ENCODE data around the gene ADGRL1. TPM values are rescaled to one million over a fixed set of nuclear protein-coding genes. Genes with fewer than 3 reads are reported as not detected.
"Not testable (repeated sequence)": the region's sequence is repeated elsewhere in the genome, so short reads cannot be mapped to it uniquely, and the experiment has no call there.

The ADGRL1 gene
- total RNA-seq, result 1.4 and 3.3 TPM in 2 replicates

DNA sequence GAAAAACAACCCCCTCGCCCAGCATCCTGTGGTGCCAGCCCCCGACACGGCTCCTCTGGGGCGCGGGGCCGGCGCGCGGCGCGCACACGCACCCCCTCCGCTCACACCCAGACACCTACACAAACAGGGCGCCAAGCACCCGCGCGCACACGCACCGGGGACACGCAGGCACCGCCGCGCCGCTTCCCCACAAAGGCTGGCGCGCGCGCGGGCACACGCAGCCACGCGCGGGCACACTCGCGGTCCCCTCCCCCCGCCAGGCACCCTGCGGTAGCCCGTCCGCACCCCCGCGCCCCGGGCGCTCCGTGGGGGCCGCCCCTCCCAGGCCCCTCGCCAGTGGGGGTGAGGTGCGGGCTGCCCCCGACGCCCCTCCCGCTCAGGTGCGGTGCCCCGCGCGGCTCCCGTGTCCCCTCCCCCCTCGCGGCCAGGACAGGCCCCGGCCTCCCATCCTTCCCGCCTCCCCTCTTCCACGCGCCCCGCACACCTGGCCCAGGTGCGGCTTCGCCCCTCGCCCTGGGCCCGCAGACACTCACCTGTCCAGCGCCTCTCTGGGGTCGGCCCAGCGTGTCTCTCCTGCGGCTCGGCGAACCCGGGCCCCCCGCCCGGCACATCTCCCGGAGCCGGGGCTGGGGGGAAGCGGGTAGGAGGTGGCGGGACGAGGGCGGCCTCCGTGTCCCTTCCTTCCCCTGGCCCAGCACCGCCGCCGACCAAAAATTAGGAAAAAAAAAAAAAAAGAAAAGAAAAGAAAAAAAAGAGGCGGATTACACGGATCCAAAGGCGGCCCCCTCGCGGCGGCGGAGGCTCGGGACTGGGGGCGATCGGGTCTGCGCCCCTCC is at the start of gene ADGRL1:
ADGRL1 (minus strand) TSS at position 718 of the 836 bp plus-strand sequence. CDS start 22,567 bp downstream, outside the sequence.
- not testable (repeated sequence) for DNase-seq (ENCODE audit: low read depth)
- H3K4me3 ChIP-seq (ENCODE audit: low read depth, low read length), result peak within 1 kb of the TSS; percentile 64

DNA sequence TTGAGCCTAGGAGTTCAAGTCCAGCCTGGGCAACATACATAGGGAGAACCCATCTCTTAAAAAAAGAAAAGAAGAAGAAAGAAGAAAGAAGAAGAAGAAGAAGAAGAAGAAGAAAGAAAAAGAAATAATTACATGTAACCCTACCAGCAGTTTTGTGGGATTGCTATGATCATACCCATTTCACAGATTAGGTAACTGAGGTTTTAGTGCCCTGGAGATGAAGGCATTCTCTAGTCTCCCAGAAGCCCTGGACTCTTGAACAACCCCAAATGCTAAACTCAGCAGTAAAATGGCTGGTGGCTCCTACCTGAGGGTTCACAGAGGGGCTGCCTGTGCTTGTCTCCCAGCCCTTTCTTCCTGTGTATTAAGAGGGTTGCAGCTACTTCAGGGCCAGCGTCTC is 49.3 kb upstream of the ADGRL1 start:
- not testable (repeated sequence) for H3K4me3 ChIP-seq (ENCODE audit: low read depth, low read length); DNase-seq (ENCODE audit: low read depth)

DNA sequence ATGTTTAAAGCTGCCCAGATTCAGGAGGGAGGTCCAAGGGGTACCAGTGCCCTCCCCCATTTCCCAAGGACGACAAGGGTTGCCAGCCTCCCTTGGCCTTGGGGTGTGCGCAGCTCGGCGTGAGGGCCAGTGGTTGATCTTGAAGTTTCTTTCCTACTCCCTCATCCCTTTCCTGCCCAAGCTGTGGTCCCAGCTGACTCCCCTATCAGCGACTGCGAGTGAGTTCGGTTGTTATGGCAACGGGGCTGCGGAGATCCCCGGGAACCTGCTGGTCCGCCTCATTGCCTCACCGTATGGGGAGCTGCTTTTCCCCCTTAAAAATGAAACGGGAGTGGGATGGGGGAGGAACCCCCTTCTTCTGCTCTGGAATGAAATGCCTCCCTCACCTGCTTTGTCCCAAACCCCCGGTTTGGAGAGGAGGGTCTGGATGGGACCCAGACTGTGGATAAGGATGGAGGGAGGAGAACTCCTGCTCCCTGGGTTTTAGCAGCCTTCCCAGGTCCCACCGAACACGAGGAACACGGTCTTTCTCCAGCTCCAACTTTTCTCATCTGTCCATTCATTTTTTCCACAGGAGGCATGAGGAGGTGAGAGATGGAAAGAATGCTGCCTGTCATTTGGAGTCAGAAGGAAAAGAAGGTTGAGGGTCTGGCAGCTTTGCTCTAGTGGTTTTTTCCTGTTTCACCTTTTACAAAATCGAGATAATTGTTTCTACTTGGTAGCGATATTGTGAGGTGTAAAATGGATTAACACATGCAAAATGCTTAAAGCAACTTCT is 48.0 kb upstream of the ADGRL1 start:
- not testable (repeated sequence) for DNase-seq (ENCODE audit: low read depth); H3K4me3 ChIP-seq (ENCODE audit: low read depth, low read length)

DNA sequence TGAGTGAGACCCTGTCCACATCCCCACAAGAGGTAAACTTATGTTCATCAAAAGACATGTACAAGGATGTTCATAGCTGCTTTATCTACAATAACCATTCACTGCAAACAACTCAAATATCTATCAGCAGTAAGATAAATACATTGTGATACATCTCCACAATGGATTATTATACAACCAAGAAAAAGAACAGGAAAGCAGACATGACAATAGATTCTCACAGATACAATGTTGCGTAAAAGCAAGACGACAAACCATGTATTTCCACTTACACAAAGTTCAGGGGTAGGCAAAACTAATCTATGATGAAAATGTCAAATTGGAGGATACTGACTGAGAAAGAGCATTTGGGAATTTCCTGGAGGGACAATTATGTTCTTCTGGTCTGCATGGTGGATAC is 46.2 kb upstream of the ADGRL1 start:
- DNase-seq (ENCODE audit: low read depth); H3K4me3 ChIP-seq (ENCODE audit: low read depth, low read length): not testable (repeated sequence)

DNA sequence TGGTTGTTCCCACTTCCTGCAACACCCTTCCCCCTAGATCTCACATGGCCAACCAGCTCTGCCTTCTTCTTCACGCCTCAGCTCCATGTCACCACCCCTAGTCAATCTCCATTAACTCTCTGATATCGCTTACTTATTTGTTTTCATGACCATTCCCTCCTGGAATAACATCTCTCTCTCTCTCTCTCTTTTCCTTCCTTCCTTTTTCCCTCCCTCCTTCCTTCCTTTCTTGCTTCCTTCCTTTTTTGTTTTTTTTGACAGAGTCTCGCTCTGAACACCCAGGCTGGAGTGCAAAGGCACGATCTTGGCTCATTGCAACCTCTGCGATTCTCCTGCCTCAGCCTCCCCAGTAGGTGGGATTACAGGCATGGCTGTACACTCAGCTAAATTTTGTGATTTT is 44.9 kb upstream of the ADGRL1 start:
- DNase-seq (ENCODE audit: low read depth), result no peak
- no peak overlapping the region for H3K4me3 ChIP-seq (ENCODE audit: low read depth, low read length)
- TF ChIP-seq, protein P1, sequence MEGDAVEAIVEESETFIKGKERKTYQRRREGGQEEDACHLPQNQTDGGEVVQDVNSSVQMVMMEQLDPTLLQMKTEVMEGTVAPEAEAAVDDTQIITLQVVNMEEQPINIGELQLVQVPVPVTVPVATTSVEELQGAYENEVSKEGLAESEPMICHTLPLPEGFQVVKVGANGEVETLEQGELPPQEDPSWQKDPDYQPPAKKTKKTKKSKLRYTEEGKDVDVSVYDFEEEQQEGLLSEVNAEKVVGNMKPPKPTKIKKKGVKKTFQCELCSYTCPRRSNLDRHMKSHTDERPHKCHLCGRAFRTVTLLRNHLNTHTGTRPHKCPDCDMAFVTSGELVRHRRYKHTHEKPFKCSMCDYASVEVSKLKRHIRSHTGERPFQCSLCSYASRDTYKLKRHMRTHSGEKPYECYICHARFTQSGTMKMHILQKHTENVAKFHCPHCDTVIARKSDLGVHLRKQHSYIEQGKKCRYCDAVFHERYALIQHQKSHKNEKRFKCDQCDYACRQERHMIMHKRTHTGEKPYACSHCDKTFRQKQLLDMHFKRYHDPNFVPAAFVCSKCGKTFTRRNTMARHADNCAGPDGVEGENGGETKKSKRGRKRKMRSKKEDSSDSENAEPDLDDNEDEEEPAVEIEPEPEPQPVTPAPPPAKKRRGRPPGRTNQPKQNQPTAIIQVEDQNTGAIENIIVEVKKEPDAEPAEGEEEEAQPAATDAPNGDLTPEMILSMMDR (conservative IDR thresholded peaks at IDR 0.05; ENCODE audit: low read depth, low read length), result no peak

DNA sequence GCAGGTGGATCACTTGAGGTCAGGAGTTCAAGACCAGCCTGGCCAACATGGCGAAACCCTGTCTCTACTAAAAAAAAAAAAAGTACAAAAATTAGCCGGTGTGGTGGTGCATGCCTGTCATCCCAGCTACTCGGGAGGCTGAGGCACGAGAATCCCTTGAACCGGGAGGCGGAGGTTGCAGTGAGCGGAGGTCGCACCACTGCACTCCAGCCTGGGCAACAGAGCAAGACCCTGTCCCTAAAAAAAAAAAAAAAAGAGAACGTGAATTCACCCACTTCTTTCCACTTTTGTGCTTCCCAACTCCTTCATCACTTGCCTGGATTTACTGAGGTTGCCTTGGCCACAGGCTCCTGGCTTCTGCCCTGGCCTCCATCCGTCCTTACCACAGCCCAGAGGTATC is 44.3 kb upstream of the ADGRL1 start:
- DNase-seq (ENCODE audit: low read depth); H3K4me3 ChIP-seq (ENCODE audit: low read depth, low read length): not testable (repeated sequence)

DNA sequence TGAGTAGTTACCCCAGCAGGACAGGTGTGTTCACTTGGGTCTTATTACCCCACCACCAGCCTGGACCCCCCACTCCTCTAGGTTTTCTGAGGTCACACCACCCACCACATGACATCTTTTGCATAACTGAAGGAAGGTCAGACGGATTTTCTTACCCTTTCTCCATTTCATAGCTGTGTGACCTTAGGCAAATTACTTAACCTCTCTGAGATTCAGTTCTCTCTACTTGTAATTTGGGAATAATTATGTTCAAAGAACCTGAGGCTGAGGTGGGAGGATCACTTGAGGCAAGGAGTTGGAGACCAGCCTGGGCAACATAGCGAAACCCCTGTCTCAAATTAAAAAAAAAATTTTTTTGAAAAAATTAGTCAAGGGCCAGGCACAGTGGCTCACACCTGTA is 43.9 kb upstream of the ADGRL1 start:
- not testable (repeated sequence) for H3K4me3 ChIP-seq (ENCODE audit: low read depth, low read length); DNase-seq (ENCODE audit: low read depth)

DNA sequence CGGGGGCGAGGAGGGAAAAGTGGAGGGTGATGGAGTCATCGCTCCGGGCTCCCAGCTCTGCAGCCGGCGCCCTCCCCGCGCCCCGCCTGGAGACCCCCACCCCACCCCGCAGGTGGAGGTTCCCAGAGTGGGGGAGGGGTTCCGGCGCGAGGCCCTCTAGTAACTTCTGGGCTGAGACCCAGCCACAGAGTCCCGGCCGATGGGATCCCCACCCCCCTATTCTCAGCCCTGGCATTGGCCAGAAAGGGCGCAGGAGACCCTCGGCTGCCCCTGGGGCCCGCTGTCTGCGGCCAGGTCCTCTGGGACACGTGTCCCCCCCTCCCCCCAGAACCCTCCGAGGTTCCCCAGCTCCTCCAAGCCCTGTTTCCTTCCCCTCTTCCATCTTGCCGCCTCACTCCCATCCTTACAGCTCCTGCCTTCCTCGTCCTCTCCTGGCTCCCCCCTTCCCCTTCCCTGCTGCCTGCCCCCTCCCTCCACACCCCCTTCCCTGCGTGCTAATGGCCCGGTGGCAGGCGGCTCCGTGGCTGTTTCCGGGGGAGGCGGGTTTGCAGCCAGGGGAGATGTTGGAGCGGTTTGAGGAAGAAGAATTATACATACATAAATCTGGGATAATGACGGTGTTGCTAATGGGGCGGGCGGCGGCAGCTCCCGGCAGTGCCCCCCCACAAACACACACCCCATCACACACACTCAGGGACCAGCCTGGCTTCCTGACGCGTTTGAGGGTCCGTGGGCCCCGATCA is 43.2 kb upstream of the ADGRL1 start:
- H3K4me3 ChIP-seq (ENCODE audit: low read depth, low read length), result peak overlapping the region; percentile 48
- not testable (repeated sequence) for DNase-seq (ENCODE audit: low read depth)

DNA sequence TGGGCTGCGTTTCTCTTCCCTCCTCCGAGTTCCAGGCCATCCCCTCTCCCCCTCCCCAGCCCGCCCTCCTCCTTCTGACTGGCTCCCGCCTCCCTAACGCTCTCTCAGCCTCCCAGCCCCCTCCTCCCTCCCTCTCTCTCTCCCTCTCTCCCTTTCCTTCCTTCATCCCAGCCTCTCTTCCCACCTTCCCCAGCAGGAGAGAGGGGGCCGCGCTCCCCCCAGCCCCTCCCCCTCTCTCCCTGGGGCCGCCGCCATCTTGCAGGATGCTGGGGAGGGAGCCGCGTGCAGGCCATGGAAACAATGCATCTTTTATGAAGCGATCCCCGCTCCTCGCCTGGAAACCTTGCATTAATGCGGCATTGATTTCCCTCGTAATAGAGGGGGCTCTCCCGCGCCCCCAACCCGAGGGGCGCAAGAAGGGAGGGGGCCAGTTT is 42.6 kb upstream of the ADGRL1 start:
- TF ChIP-seq, protein P1 (conservative IDR thresholded peaks at IDR 0.05; ENCODE audit: low read depth, low read length), result no peak
- no peak for DNase-seq (ENCODE audit: low read depth)
- H3K4me3 ChIP-seq (ENCODE audit: low read depth, low read length), result peak overlapping the region; percentile 48

DNA sequence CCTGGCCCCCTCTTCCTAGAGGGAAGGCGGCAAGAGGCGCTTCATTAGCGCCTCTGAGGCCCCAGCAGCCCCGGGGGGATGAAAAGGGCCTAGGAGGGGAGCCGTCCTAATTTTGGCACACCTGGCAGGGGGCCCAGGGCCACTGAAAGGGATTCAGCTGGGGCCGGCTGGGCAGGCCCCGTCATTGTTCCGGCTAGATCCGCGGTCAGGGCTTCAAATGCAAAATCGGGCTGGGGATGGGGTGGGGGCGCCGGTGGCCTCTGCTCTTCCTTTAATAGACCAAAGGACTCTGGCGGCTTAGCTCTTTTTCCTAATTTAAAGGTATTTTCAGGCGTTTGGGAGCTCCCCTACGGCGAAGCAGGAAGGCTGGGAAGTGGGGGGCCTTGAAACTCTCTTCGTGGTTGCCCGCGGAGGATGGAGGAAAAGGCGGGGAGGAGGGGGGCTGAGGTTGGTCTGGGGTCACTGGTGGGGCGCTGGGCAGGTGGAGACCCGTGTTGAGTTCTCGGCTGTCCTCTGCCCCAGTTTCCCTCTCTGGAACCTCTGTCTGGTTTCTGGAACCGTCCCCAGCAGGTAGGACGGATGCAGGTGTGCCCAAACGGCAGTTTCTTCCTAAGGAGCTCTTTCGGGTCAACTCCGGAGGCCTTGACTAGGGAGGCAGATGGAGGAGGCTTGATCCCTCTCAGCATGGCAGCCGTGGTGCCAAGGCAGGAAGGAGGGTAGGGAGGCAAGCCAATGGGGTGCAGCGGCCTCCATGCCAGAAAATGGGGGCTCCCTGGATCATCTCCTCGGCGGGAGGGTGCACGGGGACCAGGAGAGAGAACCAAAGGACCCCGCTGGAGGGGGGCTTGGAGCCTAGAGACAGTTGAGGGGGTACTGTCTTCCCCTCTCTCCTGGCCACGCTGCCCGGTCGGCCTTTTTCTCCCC is 41.8 kb upstream of the ADGRL1 start:
- not testable (repeated sequence) for H3K4me3 ChIP-seq (ENCODE audit: low read depth, low read length); DNase-seq (ENCODE audit: low read depth)

DNA sequence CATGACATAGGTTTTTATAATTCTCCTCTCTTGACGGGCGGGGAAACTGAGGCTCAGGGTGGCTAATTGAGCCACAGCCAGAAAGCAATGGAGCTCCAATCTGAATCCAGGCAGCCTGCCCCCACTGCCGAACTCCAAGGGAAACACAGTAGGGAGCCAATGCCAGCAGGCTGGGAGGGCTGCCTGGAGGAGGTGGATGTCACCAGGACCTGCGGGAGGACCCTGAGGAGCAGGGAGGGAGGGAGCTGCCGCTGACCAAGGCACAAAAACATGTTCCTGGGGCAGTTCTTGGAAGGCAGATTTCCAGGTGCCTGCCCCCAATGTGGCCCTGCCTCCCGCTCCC is 41.2 kb upstream of the ADGRL1 start:
- H3K4me3 ChIP-seq (ENCODE audit: low read depth, low read length); DNase-seq (ENCODE audit: low read depth): not testable (repeated sequence)

DNA sequence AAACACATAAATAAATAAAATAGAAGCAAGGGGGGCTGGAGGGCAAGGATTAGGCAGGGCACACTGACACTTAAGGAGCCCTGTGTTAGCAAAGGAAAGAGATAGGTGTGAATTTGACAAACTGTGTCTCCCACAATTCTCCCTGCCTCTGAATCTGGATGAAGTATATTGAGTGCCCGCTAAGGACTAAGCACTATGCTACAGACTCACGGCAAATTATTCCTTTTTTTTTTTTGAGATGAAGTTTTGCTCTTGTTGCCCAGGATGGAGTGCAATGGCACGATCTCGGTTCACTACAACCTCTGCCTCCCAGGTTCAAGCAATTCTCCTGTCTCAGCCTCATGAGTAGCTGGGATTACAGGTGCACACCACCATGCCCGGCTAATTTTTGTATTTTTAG is 38.4 kb upstream of the ADGRL1 start:
- not testable (repeated sequence) for DNase-seq (ENCODE audit: low read depth); H3K4me3 ChIP-seq (ENCODE audit: low read depth, low read length)

DNA sequence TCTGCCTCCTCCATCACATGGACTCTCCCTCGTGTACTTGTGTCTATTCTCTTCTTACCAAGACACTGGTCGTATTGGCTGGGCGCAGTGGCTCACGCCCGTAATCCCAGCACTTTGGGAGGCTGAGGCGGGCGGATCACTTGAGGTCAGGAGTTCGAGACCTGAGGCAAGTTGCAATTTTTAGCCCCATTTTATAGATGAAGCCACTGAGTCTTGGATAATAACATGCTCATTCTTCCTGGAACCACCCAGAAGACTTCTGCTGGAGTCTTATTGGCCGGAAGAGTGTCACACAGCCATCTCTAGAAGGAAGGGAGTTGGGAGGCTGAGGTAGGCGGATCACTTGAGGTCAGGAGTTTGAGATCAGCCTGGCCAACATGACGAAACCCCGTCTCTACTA is 37.7 kb upstream of the ADGRL1 start:
- not testable (repeated sequence) for DNase-seq (ENCODE audit: low read depth); H3K4me3 ChIP-seq (ENCODE audit: low read depth, low read length)
